K562 (cell line): ENCODE results near the gene SH3PXD2B. TPM values are rescaled to one million over a fixed set of nuclear protein-coding genes. Genes with fewer than 3 reads are reported as not detected.

Source experiments
- ATAC-seq: fragments of 200-7000 bp; cut with Tn5 transposase; 3 replicates; pipeline ENCODE4 v1.9.1; 2020; ENCODE audit warnings: moderate library complexity
- BruUV-seq: library from RNA; stranded (reverse); fragments of 400-500 nt; replicated peaks from 2 replicates; lab custom pipeline; 2021; lab: Mats Ljungman, UMichigan
- CTCF ChIA-PET: fragments of 300-600 bp; formaldehyde crosslinking; extraction: SDS; loops from one replicate; lab custom pipeline; 2021; ENCODE audit warnings: low intra/inter-chr PET ratio; lab: Yijun Ruan, JAX
- POLR2A ChIA-PET: fragments of 300-600, 350-650 bp; sonication (Branson Sonifier 250); formaldehyde crosslinking; extraction: SDS; loops from one replicate; lab custom pipeline; 2021; ENCODE audit warnings: antibody characterized with exemption, inconsistent platforms; lab: Yijun Ruan, JAX
- DNase-seq, 4 experiments: peaks; one replicate each; pipeline versions ENCODE4 v3.0.0 to v3.0.0-alpha.2; 2011 to 2018; ENCODE audit warnings: low spot score in 3 of 4, mixed read lengths in 3 of 4; ENCODE audit errors: extremely low read depth in 1 of 4
- FAIRE-seq: peaks from 2 replicates; lab custom pipeline; 2011; peaks lifted over from hg19 to GRCh38; lab: Jason Lieb, UNC
- H2AFZ ChIP-seq: 2 replicates; pipeline ENCODE4 v1.6.0; 2011; ENCODE audit warnings: low read depth, low read length, control low read depth, inconsistent platforms
- H3K27ac ChIP-seq: fragments of 200-600 bp; 3 replicates; pipeline ENCODE4 v1.8.0; 2011; ENCODE audit warnings: low read depth, mild to moderate bottlenecking, control low read depth, inconsistent platforms, low read length, moderate library complexity, mixed read lengths; ENCODE audit errors: extremely low read depth
- H3K27me3 ChIP-seq, 2 experiments: fragments of 300-600 bp in 1 of 2; 2 replicates in 1 of 2; 3 replicates in 1 of 2; pipeline versions ENCODE4 v1.6.0 to v1.8.0; 2011; ENCODE audit warnings: inconsistent platforms in 2 of 2, low read length in 2 of 2, mild to moderate bottlenecking in 1 of 2, mixed read lengths in 1 of 2, moderate library complexity in 1 of 2; ENCODE audit not compliant: control insufficient read depth in 2 of 2, insufficient read depth in 2 of 2
- H3K36me3 ChIP-seq: fragments of 300-600 bp; 3 replicates; pipeline ENCODE4 v1.8.0; 2011; ENCODE audit warnings: mild to moderate bottlenecking, low read length, inconsistent platforms; ENCODE audit not compliant: control insufficient read depth, insufficient read depth
- H3K4me1 ChIP-seq, 2 experiments: fragments of 200-600 bp in 1 of 2; replicated peaks in 1 of 2; 2 replicates in 1 of 2; 3 replicates in 1 of 2; pipeline versions ENCODE4 v1.5.1 to v1.8.0; 2011; ENCODE audit warnings: inconsistent platforms in 2 of 2, low read length in 2 of 2, mild to moderate bottlenecking in 1 of 2, mixed read lengths in 1 of 2, moderate library complexity in 1 of 2; ENCODE audit not compliant: control insufficient read depth in 2 of 2, insufficient read depth in 2 of 2
- H3K4me2 ChIP-seq: 2 replicates; pipeline ENCODE4 v1.6.1; 2011; ENCODE audit warnings: low read length, control low read depth, inconsistent platforms, mixed read lengths; ENCODE audit not compliant: insufficient read depth
- H3K4me3 ChIP-seq: fragments of 200-600 bp; sonication (generic), shearing (Covaris generic); 2 replicates; pipeline ENCODE4 v1.5.1; 2016; ENCODE audit warnings: control low read depth, inconsistent platforms
- H3K79me2 ChIP-seq: fragments of 200-600 bp; 3 replicates; pipeline ENCODE4 v1.8.0; 2011; ENCODE audit warnings: low read length, inconsistent platforms; ENCODE audit not compliant: control insufficient read depth, insufficient read depth
- H3K9ac ChIP-seq, 2 experiments: 2 replicates each; pipeline versions ENCODE4 v1.6.0 to v1.6.1; 2011; ENCODE audit warnings: low read depth in 2 of 2, low read length in 2 of 2, control low read depth in 1 of 2, inconsistent platforms in 1 of 2, mild to moderate bottlenecking in 1 of 2, mixed read lengths in 1 of 2; ENCODE audit not compliant: insufficient read depth in 1 of 2
- H3K9me1 ChIP-seq: one replicate; pipeline ENCODE4 v1.6.0; 2011; ENCODE audit warnings: inconsistent platforms, mild to moderate bottlenecking, low read length, moderate library complexity; ENCODE audit not compliant: control insufficient read depth, insufficient read depth
- H3K9me3 ChIP-seq: replicated peaks from 2 replicates; pipeline ENCODE4 v1.5.1; 2011; ENCODE audit warnings: low read depth, low read length, inconsistent platforms; ENCODE audit not compliant: control insufficient read depth, insufficient read depth
- H4K20me1 ChIP-seq: replicated peaks from 2 replicates; pipeline ENCODE4 v1.6.1; 2011; ENCODE audit warnings: low read length, inconsistent platforms, mixed read lengths; ENCODE audit not compliant: control insufficient read depth, insufficient read depth
- FOXP1 ChIP-seq: sonication (generic); formaldehyde crosslinking; IDR thresholded peaks from 2 replicates; pipeline ENCODE4 v1.8.0; 2022; ENCODE audit warnings: mild to moderate bottlenecking, missing genetic modification reagents
- HEY1 ChIP-seq: fragments of 250-450 bp; sonication (Bioruptor Pico); IDR thresholded peaks from 2 replicates; pipeline ENCODE4 v1.5.0; 2020; ENCODE audit warnings: mild to moderate bottlenecking, moderate library complexity, borderline replicate concordance
- HLTF ChIP-seq: fragments of 450-650 bp; IDR thresholded peaks from 2 replicates; pipeline ENCODE4 v1.6.1; 2016
- ILF3 ChIP-seq: fragments of 450-650 bp; IDR thresholded peaks from 2 replicates; pipeline ENCODE4 v1.6.1; 2018; ENCODE audit warnings: antibody characterized with exemption, mild to moderate bottlenecking, moderate library complexity, borderline replicate concordance
- IRF2 ChIP-seq: sonication (generic); formaldehyde crosslinking; IDR thresholded peaks from 2 replicates; pipeline ENCODE4 v1.8.1; 2022; ENCODE audit warnings: mild to moderate bottlenecking, missing genetic modification reagents
- PRPF4 ChIP-seq: fragments of 200-400 bp; formaldehyde crosslinking; IDR thresholded peaks from one replicate; pipeline ENCODE4 v1.6.1; 2017; ENCODE audit warnings: low read length, low read depth, mild to moderate bottlenecking; ENCODE audit not compliant: insufficient read depth, poor library complexity, severe bottlenecking
- PTRF ChIP-seq: fragments of 450-650 bp; IDR thresholded peaks from 2 replicates; pipeline ENCODE4 v1.6.1; 2016; ENCODE audit warnings: mild to moderate bottlenecking, missing genetic modification characterization, missing compliant biosample characterization
- PYGO2 ChIP-seq: fragments of 450-650 bp; IDR thresholded peaks from 2 replicates; pipeline ENCODE4 v1.6.1; 2016; ENCODE audit warnings: mild to moderate bottlenecking, missing genetic modification characterization, moderate library complexity, missing compliant biosample characterization
- RBFOX2 ChIP-seq: fragments of 200-400 bp; formaldehyde crosslinking; IDR thresholded peaks from 2 replicates; pipeline ENCODE4 v1.6.1; 2017; ENCODE audit warnings: low read depth, mild to moderate bottlenecking, low read length, moderate library complexity
- RBM17 ChIP-seq: fragments of 200-400 bp; formaldehyde crosslinking; IDR thresholded peaks from 2 replicates; pipeline ENCODE4 v1.6.1; 2017; ENCODE audit warnings: low read depth, mild to moderate bottlenecking, low read length, borderline replicate concordance
- SAP30 ChIP-seq: fragments of 200-600 bp; sonication (generic); IDR thresholded peaks from 2 replicates; pipeline ENCODE4 v1.6.1; 2012; ENCODE audit warnings: borderline replicate concordance, low read depth, mild to moderate bottlenecking, moderate library complexity, low read length, control low read depth, inconsistent platforms; ENCODE audit not compliant: insufficient read depth, poor library complexity, severe bottlenecking
- TCFL5 ChIP-seq: fragments of 250-450 bp; sonication (Bioruptor Pico); conservative IDR thresholded peaks from 2 replicates; pipeline ENCODE4 v1.6.1; 2021; ENCODE audit warnings: mild to moderate bottlenecking, moderate library complexity, matching md5 sums
- XRCC4 ChIP-seq: IDR thresholded peaks from one replicate; pipeline ENCODE4 v1.6.1; 2011; ENCODE audit not compliant: insufficient read depth, insufficient read length; ENCODE audit errors: extremely low read depth
- ZNF124 ChIP-seq: sonication (generic); formaldehyde crosslinking; IDR thresholded peaks from 2 replicates; pipeline ENCODE4 v1.8.1; 2022; ENCODE audit warnings: missing genetic modification reagents
- WGBS: fragments of 100-300 bp; shearing (Covaris generic); methylation state at CpG from one replicate; pipeline ENCODE4 v1.1.6; 2016; ENCODE audit warnings: low coverage, mixed read lengths; ENCODE audit not compliant: insufficient coverage; ENCODE audit errors: missing lambda C conversion rate; 5-methylcytosine and 5-hydroxymethylcytosine counted together
- in situ Hi-C: fragments of 300-500 bp; cut with MboI; formaldehyde crosslinking; loops from 4 replicates; pipeline ENCODE4 v1.15.0; 2018; ENCODE audit warnings: inconsistent platforms, mixed read lengths
- intact Hi-C: fragments of 100-400 bp; cut with micrococcal nuclease; formaldehyde crosslinking; loops from 2 replicates; pipeline ENCODE4 v1.14.2; 2022
- polyA plus RNA-seq, 8 experiments: library from polyadenylated mRNA; depleted of rRNA in 4 of 8; stranded (reverse) in 5 of 8; unstranded in 3 of 8; fragments of >200 nt; fragmentation: Nextera tagmentation in 2 of 8; fragmentation: Illumina TruSeq in 1 of 8; extraction: Ambion mirVana in 2 of 8; extraction: Trizol in 1 of 8; gene quantifications; 2 replicates each; pipeline versions ENCODE4 v1.2.1 to v1.2.3, GENCODE V29; 2011 to 2014; ENCODE audit warnings: inconsistent platforms in 1 of 8, missing spikeins in 1 of 8
- total RNA-seq, 7 experiments: library from RNA; depleted of rRNA in 6 of 7; stranded (reverse); fragments of >200 nt in 6 of 7; fragmentation: Illumina TruSeq in 2 of 7; extraction: Trizol in 2 of 7; gene quantifications; 2 replicates each; pipeline versions ENCODE4 v1.2.1 to v1.2.3, GENCODE V29; 2011 to 2021; ENCODE audit warnings: low replicate concordance in 1 of 7
- TF ChIP-seq, protein P1 (sequence below): IDR thresholded peaks from 3 replicates; pipeline ENCODE4 v1.6.1; 2011; ENCODE audit warnings: borderline replicate concordance, mild to moderate bottlenecking, moderate library complexity; ENCODE audit not compliant: insufficient read length; ENCODE audit errors: extremely low read depth
- TF ChIP-seq, protein P2 (sequence below): fragments of 250-450 bp; sonication (Bioruptor Pico); IDR thresholded peaks from 2 replicates; pipeline ENCODE4 v1.5.0; 2021; ENCODE audit warnings: mild to moderate bottlenecking, borderline replicate concordance

SH3PXD2B gene
- total and polyA plus RNA-seq, 9 of the 15 experiments (the other 6 are each of a cell fraction or from before 2014, with no cell fraction given), result 0.04 to 0.66 (median 0.19) TPM

DNA sequence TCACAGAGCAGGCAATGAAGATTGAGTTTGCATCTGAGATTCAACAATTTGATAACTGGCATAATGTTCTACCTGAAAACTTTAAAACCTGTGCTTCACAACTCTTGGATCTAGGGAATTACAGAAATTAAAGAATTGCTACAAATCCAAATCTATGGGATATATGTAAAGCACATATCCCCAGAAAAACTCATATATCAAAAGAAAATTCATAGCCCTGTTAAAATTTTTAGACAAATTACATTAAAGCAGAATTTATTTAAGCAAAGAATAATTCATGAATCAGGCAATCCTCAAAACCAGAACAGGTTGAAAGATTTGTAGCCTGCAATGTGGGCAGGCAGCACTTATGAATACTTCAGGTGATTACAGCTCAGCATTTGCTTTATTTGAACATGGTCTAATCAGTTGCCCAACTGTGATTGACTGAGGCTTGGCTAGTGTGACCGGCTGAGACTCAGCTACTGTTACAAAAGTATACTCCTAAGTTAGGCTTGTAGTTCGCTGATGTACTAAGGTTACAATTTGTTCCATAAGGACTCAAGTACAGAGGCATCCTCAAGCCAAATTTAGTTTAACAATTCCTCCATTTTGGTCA is 160.5 kb downstream of the SH3PXD2B start:
- WGBS, result 0% methylated on average over 2 of the region's 2 CpGs
- ChIA-PET POLR2A (interaction anchor here (0.6 to 1.0 kb wide), 3 partner anchors 14 to 119 kb away, joined by 3 read pairs; no protein-coding TSS in a partner anchor), CTCF (interaction anchor here (0.6 kb wide), 1 partner anchor 152 kb away, joined by 3 read pairs; no protein-coding TSS in a partner anchor)
- no peaks in the 10 kb centered on the region for H3K36me3 ChIP-seq
- BruUV-seq, result no TSS peak
- intact Hi-C loops (loop anchor here (1.0 to 10.0 kb wide), 4 partner anchors 105 to 379 kb away; partner anchors contain the start of gene STK10), in situ Hi-C loops (no loop called here)
- no peak for FAIRE-seq
- no peak for DNase-seq
- ATAC-seq, result no peak
- H3K9me3 ChIP-seq, result no peaks in the 10 kb centered on the region
- H3K9me1 ChIP-seq, result no peaks in the 10 kb centered on the region
- peaks cover 3 to 24% of the 10 kb centered on the region in 2 experiments for H3K27me3 ChIP-seq
- H4K20me1 ChIP-seq, result no peaks in the 10 kb centered on the region; the same call in 1 of the 2 replicates
- H3K4me1 ChIP-seq, result no peaks in the 10 kb centered on the region
- no peaks in the 10 kb centered on the region for H3K79me2 ChIP-seq
- no peak overlapping the region for H3K27ac ChIP-seq
- no peak overlapping the region for H3K9ac ChIP-seq
- no peak overlapping the region for H2AFZ ChIP-seq
- H3K4me3 ChIP-seq, result no peak overlapping the region
- no peak overlapping the region for H3K4me2 ChIP-seq
- TF ChIP-seq RBM17 (no peak), FOXP1 (CRISPR knock-in tag) (no peak), PTRF (tag) (no peak), SAP30 (no peak), PYGO2 (tag) (no peak), TCFL5 (CRISPR knock-in tag) (no peak), ILF3 (no peak), PRPF4 (no peak), XRCC4 (no peak), IRF2 (CRISPR knock-in tag) (no peak), ZNF124 (CRISPR knock-in tag) (no peak), HLTF (no peak), HEY1 (no peak), RBFOX2 (no peak)
- TF ChIP-seq, protein P1, sequence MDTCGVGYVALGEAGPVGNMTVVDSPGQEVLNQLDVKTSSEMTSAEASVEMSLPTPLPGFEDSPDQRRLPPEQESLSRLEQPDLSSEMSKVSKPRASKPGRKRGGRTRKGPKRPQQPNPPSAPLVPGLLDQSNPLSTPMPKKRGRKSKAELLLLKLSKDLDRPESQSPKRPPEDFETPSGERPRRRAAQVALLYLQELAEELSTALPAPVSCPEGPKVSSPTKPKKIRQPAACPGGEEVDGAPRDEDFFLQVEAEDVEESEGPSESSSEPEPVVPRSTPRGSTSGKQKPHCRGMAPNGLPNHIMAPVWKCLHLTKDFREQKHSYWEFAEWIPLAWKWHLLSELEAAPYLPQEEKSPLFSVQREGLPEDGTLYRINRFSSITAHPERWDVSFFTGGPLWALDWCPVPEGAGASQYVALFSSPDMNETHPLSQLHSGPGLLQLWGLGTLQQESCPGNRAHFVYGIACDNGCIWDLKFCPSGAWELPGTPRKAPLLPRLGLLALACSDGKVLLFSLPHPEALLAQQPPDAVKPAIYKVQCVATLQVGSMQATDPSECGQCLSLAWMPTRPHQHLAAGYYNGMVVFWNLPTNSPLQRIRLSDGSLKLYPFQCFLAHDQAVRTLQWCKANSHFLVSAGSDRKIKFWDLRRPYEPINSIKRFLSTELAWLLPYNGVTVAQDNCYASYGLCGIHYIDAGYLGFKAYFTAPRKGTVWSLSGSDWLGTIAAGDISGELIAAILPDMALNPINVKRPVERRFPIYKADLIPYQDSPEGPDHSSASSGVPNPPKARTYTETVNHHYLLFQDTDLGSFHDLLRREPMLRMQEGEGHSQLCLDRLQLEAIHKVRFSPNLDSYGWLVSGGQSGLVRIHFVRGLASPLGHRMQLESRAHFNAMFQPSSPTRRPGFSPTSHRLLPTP, result no peak
- TF ChIP-seq, protein P2, sequence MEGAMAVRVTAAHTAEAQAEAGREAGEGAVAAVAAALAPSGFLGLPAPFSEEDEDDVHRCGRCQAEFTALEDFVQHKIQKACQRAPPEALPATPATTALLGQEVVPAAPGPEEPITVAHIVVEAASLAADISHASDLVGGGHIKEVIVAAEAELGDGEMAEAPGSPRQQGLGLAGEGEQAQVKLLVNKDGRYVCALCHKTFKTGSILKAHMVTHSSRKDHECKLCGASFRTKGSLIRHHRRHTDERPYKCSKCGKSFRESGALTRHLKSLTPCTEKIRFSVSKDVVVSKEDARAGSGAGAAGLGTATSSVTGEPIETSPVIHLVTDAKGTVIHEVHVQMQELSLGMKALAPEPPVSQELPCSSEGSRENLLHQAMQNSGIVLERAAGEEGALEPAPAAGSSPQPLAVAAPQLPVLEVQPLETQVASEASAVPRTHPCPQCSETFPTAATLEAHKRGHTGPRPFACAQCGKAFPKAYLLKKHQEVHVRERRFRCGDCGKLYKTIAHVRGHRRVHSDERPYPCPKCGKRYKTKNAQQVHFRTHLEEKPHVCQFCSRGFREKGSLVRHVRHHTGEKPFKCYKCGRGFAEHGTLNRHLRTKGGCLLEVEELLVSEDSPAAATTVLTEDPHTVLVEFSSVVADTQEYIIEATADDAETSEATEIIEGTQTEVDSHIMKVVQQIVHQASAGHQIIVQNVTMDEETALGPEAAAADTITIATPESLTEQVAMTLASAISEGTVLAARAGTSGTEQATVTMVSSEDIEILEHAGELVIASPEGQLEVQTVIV (CRISPR knock-in tag), result no peak
